Measurements from ENCODE around the gene ADSS1. TPM values are rescaled to one million over a fixed set of nuclear protein-coding genes. Genes with fewer than 3 reads are reported as not detected.

ADSS1 gene
- polyA plus RNA-seq, 1 donor (not counting 4 experiments of a cell fraction or from before 2014, with no cell fraction given): 1.7 TPM

- FAIRE-seq (no peak), DNase-seq (ENCODE audit: low read depth, low spot score) (no peak)
- Histone ChIP-seq H3K36me3 (ENCODE audit: control insufficient read depth in 2 of 2, extremely low read depth in 1 of 2, insufficient read depth in 2 of 2, low read length in 2 of 2) (peaks cover 11% of the 10 kb centered on the region in 2 experiments), H3K27ac (ENCODE audit: control insufficient read depth, insufficient read depth, low read length) (no peak overlapping the region), H3K79me2 (ENCODE audit: control insufficient read depth, insufficient read depth, low read length) (peaks cover 29% of the 10 kb centered on the region), H3K4me3 (ENCODE audit: control insufficient read depth in 2 of 3, extremely low read depth in 1 of 3, insufficient read depth in 2 of 3, low read depth in 1 of 3, low read length in 3 of 3) (no peak overlapping the region), H3K4me2 (ENCODE audit: control insufficient read depth, extremely low read depth, insufficient read depth, low read depth, low read length) (no peak overlapping the region), H4K20me1 (ENCODE audit: control insufficient read depth, extremely low read depth, insufficient read depth, low read length) (peaks cover 7% of the 10 kb centered on the region), H3K27me3 (ENCODE audit: control insufficient read depth, extremely low read depth, insufficient read depth, low read length) (no peaks in the 10 kb centered on the region), H3K9me1 (ENCODE audit: control insufficient read depth, extremely low read depth, insufficient read depth, low read length) (no peaks in the 10 kb centered on the region), H3K4me1 (ENCODE audit: control insufficient read depth, extremely low read depth, insufficient read depth, low read length) (no peaks in the 10 kb centered on the region), H3K9me3 (ENCODE audit: control insufficient read depth, low read depth, low read length) (no peaks in the 10 kb centered on the region), H3K9ac (ENCODE audit: control insufficient read depth, extremely low read depth, insufficient read depth, low read length) (no peak overlapping the region), H2AFZ (ENCODE audit: control insufficient read depth, low read length) (no peak overlapping the region)
- dilution Hi-C loops (cut with MboI; ENCODE audit: extremely low pct_ligation_motif_present, low sequenced_read_pairs): no loop called here
- no peak for TF ChIP-seq CTCF (optimal IDR thresholded peaks at IDR 0.05 in 1 of 3, IDR thresholded peaks at IDR 0.05 in 1 of 3, conservative IDR thresholded peaks at IDR 0.05 in 1 of 3; ENCODE audit: extremely low read depth in 1 of 3, insufficient read depth in 2 of 3, low read length in 3 of 3)
These were observed 58.7 kb downstream of the ADSS1 start for GRCh38 chr14:104782808-104783139.

GRCh38 chr14:104783484-104784217 lies 59.6 kb downstream of the ADSS1 start:
- no peak for TF ChIP-seq CTCF (optimal IDR thresholded peaks at IDR 0.05 in 1 of 3, IDR thresholded peaks at IDR 0.05 in 1 of 3, conservative IDR thresholded peaks at IDR 0.05 in 1 of 3; ENCODE audit: extremely low read depth in 1 of 3, insufficient read depth in 2 of 3, low read length in 3 of 3)
- TF ChIP-seq EZH2 (IDR thresholded peaks at IDR 0.05; ENCODE audit: low read length): no peak
- peaks cover 37% of the 10 kb centered on the region for H3K79me2 ChIP-seq (ENCODE audit: control insufficient read depth, insufficient read depth, low read length)
- H3K27me3 ChIP-seq (ENCODE audit: control insufficient read depth, extremely low read depth, insufficient read depth, low read length): no peaks in the 10 kb centered on the region
- H4K20me1 ChIP-seq (ENCODE audit: control insufficient read depth, extremely low read depth, insufficient read depth, low read length): peaks cover 7% of the 10 kb centered on the region
- no peaks in the 10 kb centered on the region for H3K9me3 ChIP-seq (ENCODE audit: control insufficient read depth, low read depth, low read length)
- DNase-seq (ENCODE audit: low read depth, low spot score) (no peak), FAIRE-seq (no peak)
- no peak overlapping the region for H3K9ac ChIP-seq (ENCODE audit: control insufficient read depth, extremely low read depth, insufficient read depth, low read length)
- H3K36me3 ChIP-seq (ENCODE audit: control insufficient read depth in 2 of 2, extremely low read depth in 1 of 2, insufficient read depth in 2 of 2, low read length in 2 of 2): peaks cover 8 to 11% of the 10 kb centered on the region in 2 experiments
- no peak overlapping the region for H2AFZ ChIP-seq (ENCODE audit: control insufficient read depth, low read length)
- no peaks in the 10 kb centered on the region for H3K4me1 ChIP-seq (ENCODE audit: control insufficient read depth, extremely low read depth, insufficient read depth, low read length)
- dilution Hi-C loops (cut with MboI; ENCODE audit: extremely low pct_ligation_motif_present, low sequenced_read_pairs): no loop called here
- H3K9me1 ChIP-seq (ENCODE audit: control insufficient read depth, extremely low read depth, insufficient read depth, low read length): no peaks in the 10 kb centered on the region
- H3K27ac ChIP-seq (ENCODE audit: control insufficient read depth, insufficient read depth, low read length): no peak overlapping the region
- H3K4me3 ChIP-seq (ENCODE audit: control insufficient read depth in 2 of 3, extremely low read depth in 1 of 3, insufficient read depth in 2 of 3, low read depth in 1 of 3, low read length in 3 of 3): no peak overlapping the region
- no peak overlapping the region for H3K4me2 ChIP-seq (ENCODE audit: control insufficient read depth, extremely low read depth, insufficient read depth, low read depth, low read length)

Data from keratinocyte (primary cell).